Raji (cell line): Measurements from ENCODE around the gene SLC23A2.

Experiments used
- POLR2A ChIP-seq: IDR thresholded peaks from 2 replicates; pipeline ENCODE4 v1.6.1; 2011; ENCODE audit warnings: low read depth, low read length, control low read depth; ENCODE audit not compliant: insufficient read depth

SLC23A2 gene

GRCh38 chr20:4880051-4880450, 121.3 kb downstream of the SLC23A2 start:
- no peak for TF ChIP-seq POLR2A

- no peak for TF ChIP-seq POLR2A
These were observed 124.6 kb downstream of the SLC23A2 start for GRCh38 chr20:4876731-4877130.

GRCh38 chr20:4876301-4876700, 125.0 kb downstream of the SLC23A2 start:
- TF ChIP-seq POLR2A, result no peak

GRCh38 chr20:4875578-4876067, 125.7 kb downstream of the SLC23A2 start:
- TF ChIP-seq POLR2A, result no peak

- TF ChIP-seq POLR2A, result no peak
These were observed 127.9 kb downstream of the SLC23A2 start for GRCh38 chr20:4873396-4873795.

GRCh38 chr20:4871486-4871885, 129.8 kb downstream of the SLC23A2 start:
- no peak for TF ChIP-seq POLR2A

GRCh38 chr20:4870906-4871305, 130.4 kb downstream of the SLC23A2 start:
- no peak for TF ChIP-seq POLR2A

- TF ChIP-seq POLR2A, result no peak
These were observed 131.8 kb downstream of the SLC23A2 start for GRCh38 chr20:4869290-4870193.

- no peak for TF ChIP-seq POLR2A
These were observed 134.3 kb downstream of the SLC23A2 start for GRCh38 chr20:4867051-4867450.

- TF ChIP-seq POLR2A, result no peak
These were observed 134.9 kb downstream of the SLC23A2 start for GRCh38 chr20:4866429-4866828.

GRCh38 chr20:4864311-4864752, 137.0 kb downstream of the SLC23A2 start:
- no peak for TF ChIP-seq POLR2A

GRCh38 chr20:4862661-4863060, 138.6 kb downstream of the SLC23A2 start:
- TF ChIP-seq POLR2A, result no peak

GRCh38 chr20:4861961-4862360, 139.3 kb downstream of the SLC23A2 start:
- no peak for TF ChIP-seq POLR2A

GRCh38 chr20:4858000-4858399, 143.3 kb downstream of the SLC23A2 start:
- no peak for TF ChIP-seq POLR2A

- TF ChIP-seq POLR2A, result no peak
These were observed 145.1 kb downstream of the SLC23A2 start for GRCh38 chr20:4856022-4856755.

GRCh38 chr20:4855555-4855954, 145.8 kb downstream of the SLC23A2 start:
- TF ChIP-seq POLR2A, result no peak
